Small intestine (tissue), 16 donors: ENCODE measurements around the gene MTCH1. TPM values are rescaled to one million over a fixed set of nuclear protein-coding genes. Genes with fewer than 3 reads are reported as not detected.

Experiments
- DNase-seq, 2 donors: peaks; one replicate each; pipeline versions ENCODE4 v3.0.0 to v3.0.0-alpha.2; 2013
- FAIRE-seq: peaks from 2 replicates; lab custom pipeline; 2012; peaks lifted over from hg19 to GRCh38; lab: Jason Lieb, UNC
- H3K27ac ChIP-seq, 3 donors: one replicate each; pipeline ENCODE4 v1.5.1; 2013; ENCODE audit warnings: low read length in 2 of 3, mild to moderate bottlenecking in 2 of 3, control low read depth in 1 of 3, inconsistent platforms in 1 of 3, low read depth in 1 of 3, moderate library complexity in 1 of 3
- H3K27me3 ChIP-seq, 3 donors: one replicate each; pipeline ENCODE4 v1.6.1; 2013; ENCODE audit warnings: low read length in 3 of 3, inconsistent platforms in 1 of 3; ENCODE audit not compliant: control insufficient read depth in 3 of 3, insufficient read depth in 3 of 3
- H3K36me3 ChIP-seq, 3 donors: one replicate each; pipeline ENCODE4 v1.6.1; 2013; ENCODE audit warnings: low read length in 3 of 3, inconsistent platforms in 1 of 3, low read depth in 1 of 3, mild to moderate bottlenecking in 1 of 3, moderate library complexity in 1 of 3; ENCODE audit not compliant: control insufficient read depth in 3 of 3, insufficient read depth in 2 of 3
- H3K4me1 ChIP-seq, 3 donors: one replicate each; pipeline ENCODE4 v1.6.1; 2013; ENCODE audit warnings: low read length in 2 of 3, inconsistent platforms in 1 of 3, low read depth in 1 of 3, mild to moderate bottlenecking in 1 of 3, moderate library complexity in 1 of 3; ENCODE audit not compliant: control insufficient read depth in 3 of 3, insufficient read depth in 2 of 3
- H3K4me3 ChIP-seq, 3 donors: one replicate each; pipeline ENCODE4 v1.5.1; 2013; ENCODE audit warnings: low read length in 3 of 3, control low read depth in 1 of 3, inconsistent platforms in 1 of 3, low read depth in 1 of 3, mild to moderate bottlenecking in 1 of 3, moderate library complexity in 1 of 3
- H3K9me3 ChIP-seq, 2 donors: one replicate each; pipeline ENCODE4 v1.6.1; 2013; ENCODE audit warnings: low read depth in 1 of 2, low read length in 1 of 2; ENCODE audit not compliant: control insufficient read depth in 2 of 2, insufficient read depth in 1 of 2
- WGBS, 3 donors: extraction: QIAGEN DNeasy Blood & Tissue Kit; methylation state at CpG; one replicate each; pipeline ENCODE4 v1.1.7; 2013; 5-methylcytosine and 5-hydroxymethylcytosine counted together
- long read RNA-seq, 10 donors: transcript quantifications; one replicate each; lab custom pipeline, GENCODE V29; 2026
- polyA plus RNA-seq, 4 donors: library from polyadenylated mRNA; stranded (reverse) in 3 of 4; unstranded in 1 of 4; fragments of 200-250 nt in 3 of 4; fragments of 120-200 nt in 1 of 4; gene quantifications; one replicate each; pipeline versions ENCODE4 v1.2.1 to v1.2.3, GENCODE V29; 2013
- donor health status: healthy with polysubstance abuse.
- donor health status: control.
- donor health status: control.
- donor health status: Bipolar disorder and iron deficiency.
- donor health status: healthy.

MTCH1 gene
- polyA plus RNA-seq = 100 to 1,000 TPM; 122 to 134 (median 124) TPM
- long read RNA-seq, donor 1, transcript MTCH1-204 (11 exons, 1,572 nt) = minor isoform, 6 of 119 reads
- long read RNA-seq, donor 1, transcript MTCH1-202 (12 exons, 2,057 nt) = minor isoform, 44 of 119 reads
- long read RNA-seq, donor 1, transcript MTCH1-201 (12 exons, 2,006 nt) = major isoform, 59 of 119 reads
- long read RNA-seq, donor 1, partial matches to known transcripts = 9 of 119 reads
- long read RNA-seq, donor 1, other reads (novel, unspliced or antisense) = 0 of 119 reads
- long read RNA-seq, donor 2, transcript MTCH1-202 (12 exons, 2,057 nt) = minor isoform, 12 of 29 reads
- long read RNA-seq, donor 2, transcript MTCH1-201 (12 exons, 2,006 nt) = major isoform, 16 of 29 reads
- long read RNA-seq, donor 2, partial matches to known transcripts = 0 of 29 reads
- long read RNA-seq, donor 2, other reads (novel, unspliced or antisense) = 0 of 29 reads
- long read RNA-seq, donor 3, transcript MTCH1-202 (12 exons, 2,057 nt) = minor isoform, 9 of 33 reads
- long read RNA-seq, donor 3, transcript MTCH1-201 (12 exons, 2,006 nt) = major isoform, 12 of 33 reads
- long read RNA-seq, donor 3, partial matches to known transcripts = 7 of 33 reads
- long read RNA-seq, donor 3, other reads (novel, unspliced or antisense) = 0 of 33 reads
- long read RNA-seq, donor 4, partial matches to known transcripts = 0 of 3 reads
- long read RNA-seq, donor 4, other reads (novel, unspliced or antisense) = 0 of 3 reads
- long read RNA-seq, donor 5, partial matches to known transcripts = 0 of 6 reads
- long read RNA-seq, donor 5, other reads (novel, unspliced or antisense) = 0 of 6 reads
- long read RNA-seq, donor 6, transcript MTCH1-201 (12 exons, 2,006 nt) = major isoform, 23 of 37 reads
- long read RNA-seq, donor 6, transcript MTCH1-202 (12 exons, 2,057 nt) = minor isoform, 12 of 37 reads
- long read RNA-seq, donor 6, partial matches to known transcripts = 0 of 37 reads
- long read RNA-seq, donor 6, other reads (novel, unspliced or antisense) = 0 of 37 reads
- long read RNA-seq, donor 7, transcript MTCH1-202 (12 exons, 2,057 nt) = major isoform, 107 of 193 reads
- long read RNA-seq, donor 7, transcript MTCH1-201 (12 exons, 2,006 nt) = minor isoform, 46 of 193 reads
- long read RNA-seq, donor 7, partial matches to known transcripts = 36 of 193 reads
- long read RNA-seq, donor 7, other reads (novel, unspliced or antisense) = 0 of 193 reads
- long read RNA-seq, donor 8, transcript MTCH1-202 (12 exons, 2,057 nt) = major isoform, 5 of 7 reads
- long read RNA-seq, donor 8, partial matches to known transcripts = 0 of 7 reads
- long read RNA-seq, donor 8, other reads (novel, unspliced or antisense) = 0 of 7 reads
- long read RNA-seq, donor 9, transcript MTCH1-202 (12 exons, 2,057 nt) = major isoform, 9 of 12 reads
- long read RNA-seq, donor 9, partial matches to known transcripts = 0 of 12 reads
- long read RNA-seq, donor 9, other reads (novel, unspliced or antisense) = 0 of 12 reads
- long read RNA-seq, donor 10, transcript MTCH1-202 (12 exons, 2,057 nt) = minor isoform, 30 of 81 reads
- long read RNA-seq, donor 10, transcript MTCH1-204 (11 exons, 1,572 nt) = minor isoform, 6 of 81 reads
- long read RNA-seq, donor 10, transcript MTCH1-201 (12 exons, 2,006 nt) = major isoform, 38 of 81 reads
- long read RNA-seq, donor 10, partial matches to known transcripts = 5 of 81 reads
- long read RNA-seq, donor 10, other reads (novel, unspliced or antisense) = 0 of 81 reads

DNA sequence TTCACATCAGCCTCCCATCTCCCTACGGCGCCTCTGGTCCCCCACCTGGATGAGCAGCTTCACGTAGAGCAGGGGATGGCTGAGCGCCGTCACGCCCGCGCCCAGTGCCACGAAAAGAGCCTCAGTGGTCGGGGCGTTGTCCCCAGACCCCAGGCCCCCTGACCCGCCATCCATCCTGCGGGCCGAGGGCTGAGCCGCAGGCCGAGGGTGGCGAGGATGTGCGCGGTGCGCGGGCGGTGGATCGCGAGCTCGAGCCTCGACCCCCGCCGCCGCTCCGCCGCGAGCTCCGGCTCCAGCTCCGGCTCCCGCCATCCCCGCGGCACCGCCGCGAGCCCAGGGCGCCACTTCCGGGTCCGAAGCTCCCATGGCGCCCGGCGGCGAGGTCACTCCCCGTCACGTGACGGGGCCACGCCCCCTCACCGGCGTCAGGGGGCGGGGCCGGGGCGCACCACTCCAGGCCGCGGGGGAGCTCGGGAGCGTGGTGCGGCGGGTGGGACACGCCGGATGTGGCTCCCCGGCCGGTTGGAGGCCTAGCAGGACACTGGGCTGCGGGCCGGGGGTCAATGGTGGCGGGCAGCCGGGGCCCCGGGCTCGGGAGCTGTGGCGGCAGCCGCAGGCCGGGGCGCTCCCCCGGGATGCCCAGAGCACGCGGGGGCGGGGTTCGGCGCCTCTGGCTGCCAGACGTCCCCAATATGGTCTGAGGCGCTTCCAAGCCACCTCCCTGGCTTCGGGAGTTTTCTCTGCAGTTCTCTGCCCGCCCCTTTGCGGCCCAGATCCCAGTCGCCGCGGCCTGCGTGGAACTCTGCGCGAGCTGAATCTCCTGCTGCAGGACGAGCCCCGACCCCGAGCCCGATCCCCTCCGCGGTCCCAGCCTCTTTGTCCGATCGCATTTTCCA lies at the start of gene MTCH1:
Gene MTCH1 (minus strand): TSS at position 389 of the 896 bp plus-strand sequence. CDS start 23 bp downstream, at position 366.
- peak within 1 kb of the TSS; percentile 39 to 92 (median 90) for H3K27ac ChIP-seq
- no peaks in the 10 kb centered on the region for H3K27me3 ChIP-seq
- H3K4me3 ChIP-seq = peak within 1 kb of the TSS; percentile 93 to 100 (median 99)
- DNase-seq (peak; percentile 86 to 96), FAIRE-seq (no peak)
- 0 to 1% (median 1%) methylated on average over 49 to 101 of the region's 101 CpGs for WGBS, 3 donors
- H3K9me3 ChIP-seq = peaks cover 0 to 6% of the 10 kb centered on the region in 2 donors
- H3K4me1 ChIP-seq = peaks cover 6 to 16% (median 11%) of the 10 kb centered on the region in 3 donors
- H3K36me3 ChIP-seq = peaks cover 0 to 8% (median 2%) of the 10 kb centered on the region in 3 donors

DNA sequence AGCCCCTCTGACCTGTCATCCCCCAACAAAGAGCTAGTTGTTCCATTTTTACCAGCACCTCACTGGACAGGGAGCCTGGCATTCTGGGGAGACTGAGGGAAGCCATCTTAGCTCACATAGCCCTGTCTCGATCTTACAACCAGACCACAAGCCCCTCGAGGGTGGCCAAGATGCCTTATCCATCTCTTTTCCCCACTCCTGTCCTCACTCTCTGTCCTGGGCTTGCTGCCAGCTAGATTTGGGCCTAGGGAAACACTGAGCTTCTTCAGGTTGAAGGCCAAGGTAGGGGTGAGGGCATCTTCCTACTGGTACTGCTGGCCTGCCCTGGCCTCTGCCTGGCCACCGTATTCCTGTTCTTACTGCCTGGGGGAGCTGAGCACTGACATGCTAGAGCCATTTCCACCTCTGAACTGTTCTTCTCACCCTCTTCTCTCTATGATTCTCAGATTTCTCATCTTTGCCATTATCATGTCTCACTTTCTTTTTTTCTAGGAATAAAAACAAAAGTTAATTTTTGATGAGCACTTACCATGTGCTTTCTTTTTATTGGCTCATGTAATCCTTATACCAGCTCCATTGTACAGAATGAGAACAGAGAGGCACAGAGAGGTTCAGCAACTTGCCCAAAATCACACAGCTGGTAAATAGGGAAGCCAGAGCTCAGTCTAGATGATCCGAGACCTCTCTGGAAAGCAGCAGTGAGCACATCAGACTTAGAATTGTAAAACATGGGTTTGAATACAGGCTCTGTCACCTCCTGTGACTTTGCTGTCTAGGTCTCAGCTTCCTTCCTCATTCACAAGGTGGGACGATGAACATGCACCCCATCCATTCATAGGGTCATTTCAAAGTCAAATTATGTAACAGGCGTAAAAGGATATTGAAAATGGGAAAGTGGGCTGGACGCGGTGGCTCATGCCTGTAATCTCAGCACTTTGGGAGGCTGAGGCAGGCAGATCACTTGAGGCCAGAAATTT lies 48.1 kb upstream of the MTCH1 start:
- H3K27ac ChIP-seq = no peak overlapping the region
- no peaks in the 10 kb centered on the region for H3K36me3 ChIP-seq
- H3K9me3 ChIP-seq = no peaks in the 10 kb centered on the region
- 76 to 81% (median 78%) methylated on average over 8 of the region's 8 CpGs for WGBS, 3 donors
- DNase-seq = no peak
- no peak overlapping the region for H3K4me3 ChIP-seq
- peaks cover 0 to 3% (median 0%) of the 10 kb centered on the region in 3 donors for H3K4me1 ChIP-seq
- FAIRE-seq = no peak
- H3K27me3 ChIP-seq = no peaks in the 10 kb centered on the region

DNA sequence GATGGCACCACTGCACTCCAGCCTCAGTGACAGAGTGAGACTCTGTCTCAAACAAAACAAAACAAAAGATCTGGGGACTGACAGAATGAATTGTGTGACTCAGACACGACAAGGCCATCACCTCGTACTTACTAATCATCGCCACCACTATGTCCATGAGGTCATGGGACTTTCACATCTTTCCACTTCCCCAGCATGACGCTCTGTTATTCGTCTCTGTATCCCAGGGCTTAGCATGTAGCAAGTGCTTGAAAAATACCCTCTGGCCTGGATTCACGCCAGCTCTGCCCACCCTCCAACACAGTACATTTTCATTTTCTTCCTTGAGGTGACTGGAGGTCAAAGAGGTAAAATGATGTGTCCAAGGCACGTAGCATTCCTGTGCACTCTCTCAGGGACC lies 47.3 kb upstream of the MTCH1 start:
- Histone ChIP-seq H3K4me1 (no peaks in the 10 kb centered on the region), H3K36me3 (no peaks in the 10 kb centered on the region), H3K4me3 (no peak overlapping the region), H3K27ac (no peak overlapping the region), H3K27me3 (no peaks in the 10 kb centered on the region), H3K9me3 (no peaks in the 10 kb centered on the region)
- WGBS, 3 donors = 78 to 82% (median 80%) methylated on average over 7 of the region's 7 CpGs
- no peak for FAIRE-seq
- DNase-seq = no peak

GRCh38 chr6:37032239-37032638 lies 46.2 kb upstream of the MTCH1 start:
- Histone ChIP-seq H3K4me1 (no peaks in the 10 kb centered on the region), H3K36me3 (no peaks in the 10 kb centered on the region), H3K27ac (no peak overlapping the region), H3K4me3 (no peak overlapping the region), H3K9me3 (no peaks in the 10 kb centered on the region), H3K27me3 (no peaks in the 10 kb centered on the region)
- FAIRE-seq (no peak), DNase-seq (no peak)
- WGBS, 3 donors = 79 to 89% (median 82%) methylated on average over 7 of the region's 7 CpGs

GRCh38 chr6:37030599-37030998 lies 44.6 kb upstream of the MTCH1 start:
- WGBS, 3 donors = 66 to 85% (median 73%) methylated on average over 2 of the region's 2 CpGs
- DNase-seq (no peak), FAIRE-seq (no peak)
- Histone ChIP-seq H3K4me3 (no peak overlapping the region), H3K9me3 (no peaks in the 10 kb centered on the region), H3K27me3 (no peaks in the 10 kb centered on the region), H3K36me3 (no peaks in the 10 kb centered on the region), H3K4me1 (no peaks in the 10 kb centered on the region), H3K27ac (no peak overlapping the region)

GRCh38 chr6:37029249-37029971 lies 43.4 kb upstream of the MTCH1 start:
- Histone ChIP-seq H3K36me3 (no peaks in the 10 kb centered on the region), H3K4me1 (no peaks in the 10 kb centered on the region), H3K27ac (no peak overlapping the region), H3K27me3 (no peaks in the 10 kb centered on the region), H3K4me3 (no peak overlapping the region), H3K9me3 (no peaks in the 10 kb centered on the region)
- DNase-seq (peak; percentile 51 to 62), FAIRE-seq (no peak)
- WGBS, 3 donors = 58 to 67% (median 66%) methylated on average over 4 of the region's 4 CpGs
